NCI-H748 treated with DMSO at 0.1 percent for 48 hours (cell line): ENCODE data around the gene IGFBP2.

Source experiments
- DNase-seq: peaks from one replicate; lab custom pipeline; 2025; lab: John Stamatoyannopoulos, UW

Gene IGFBP2

GRCh38 chr2:216687111-216687510 is 53.9 kb downstream of the IGFBP2 start:
- no peak for DNase-seq

- DNase-seq, result no peak
Observed at GRCh38 chr2:216687646-216688045, 54.4 kb downstream of the IGFBP2 start.

- DNase-seq, result no peak
Observed at GRCh38 chr2:216688731-216689340, 55.6 kb downstream of the IGFBP2 start.

- no peak for DNase-seq
Observed at GRCh38 chr2:216689397-216689796, 56.2 kb downstream of the IGFBP2 start.

- no peak for DNase-seq
Observed at GRCh38 chr2:216690456-216690852, 57.2 kb downstream of the IGFBP2 start.

GRCh38 chr2:216690853-216691741 is 57.9 kb downstream of the IGFBP2 start:
- peak; percentile 85 for DNase-seq

- DNase-seq, result peak; percentile 92
Observed at GRCh38 chr2:216692636-216693413, 59.6 kb downstream of the IGFBP2 start.

- no peak for DNase-seq
Observed at GRCh38 chr2:216693414-216694080, 60.3 kb downstream of the IGFBP2 start.

- DNase-seq, result peak; percentile 70
Observed at GRCh38 chr2:216694082-216694825, 61.0 kb downstream of the IGFBP2 start.

- no peak for DNase-seq
Observed at GRCh38 chr2:216694826-216695217, 61.6 kb downstream of the IGFBP2 start.

- DNase-seq, result peak; percentile 89
Observed at GRCh38 chr2:216695401-216695821, 62.2 kb downstream of the IGFBP2 start, which contains the start of gene IGFBP5. Gene IGFBP5, minus strand, starts transcription at chr2:216695549. Its CDS starts 774 bp downstream, at chr2:216694775.

GRCh38 chr2:216696321-216696720 is 63.1 kb downstream of the IGFBP2 start:
- DNase-seq, result no peak

- no peak for DNase-seq
Observed at GRCh38 chr2:216696751-216697560, 63.7 kb downstream of the IGFBP2 start.

GRCh38 chr2:216698293-216698692 is 65.1 kb downstream of the IGFBP2 start:
- no peak for DNase-seq

GRCh38 chr2:216698895-216699294 is 65.7 kb downstream of the IGFBP2 start:
- DNase-seq, result peak; percentile 96

GRCh38 chr2:216700088-216700567 is 66.9 kb downstream of the IGFBP2 start:
- DNase-seq, result peak; percentile 85

GRCh38 chr2:216700781-216701180 is 67.6 kb downstream of the IGFBP2 start:
- DNase-seq, result no peak

GRCh38 chr2:216701544-216701943 is 68.3 kb downstream of the IGFBP2 start:
- DNase-seq, result no peak

- no peak for DNase-seq
Observed at GRCh38 chr2:216702756-216703155, 69.5 kb downstream of the IGFBP2 start.
